ENCODE data around the gene SCAF4.

The SCAF4 gene

GRCh38 chr21:31629972-31630711, 101.8 kb downstream of the SCAF4 start:
- peak; percentile 47 for DNase-seq

DNA sequence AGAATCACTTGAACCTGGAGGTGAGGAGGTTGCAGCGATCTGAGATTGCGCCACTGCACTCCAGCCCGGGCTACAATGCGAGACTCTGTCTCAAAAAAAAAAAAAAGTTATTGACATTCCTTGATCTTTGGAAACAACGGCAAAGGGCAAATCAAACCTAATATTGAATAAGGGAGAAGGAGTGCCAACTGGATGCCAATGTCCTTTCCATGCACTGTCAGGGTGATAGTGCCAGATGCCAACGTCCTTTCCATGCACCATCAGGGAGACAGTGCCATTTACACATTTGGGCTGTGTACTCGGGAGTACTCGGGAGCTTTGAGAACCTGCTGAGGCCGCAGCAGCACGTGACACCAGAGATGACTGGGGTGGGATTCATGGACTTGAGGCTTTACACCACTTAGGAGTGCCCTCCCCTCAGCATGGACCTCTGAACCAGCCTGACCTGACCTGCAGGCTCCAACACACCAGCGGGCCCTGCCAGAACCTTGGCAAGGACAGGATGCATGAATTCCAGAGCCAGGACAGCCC, 106.9 kb downstream of the SCAF4 start:
- no peak for DNase-seq

- no peak for DNase-seq
Observed at GRCh38 chr21:31624181-31624580, 107.7 kb downstream of the SCAF4 start.

- DNase-seq: peak; percentile 21
Observed at GRCh38 chr21:31623664-31624063, 108.3 kb downstream of the SCAF4 start.

- no peak for DNase-seq
Observed at GRCh38 chr21:31622397-31622796, 109.5 kb downstream of the SCAF4 start.
